ENCODE measurements around the gene KIN.

DNA sequence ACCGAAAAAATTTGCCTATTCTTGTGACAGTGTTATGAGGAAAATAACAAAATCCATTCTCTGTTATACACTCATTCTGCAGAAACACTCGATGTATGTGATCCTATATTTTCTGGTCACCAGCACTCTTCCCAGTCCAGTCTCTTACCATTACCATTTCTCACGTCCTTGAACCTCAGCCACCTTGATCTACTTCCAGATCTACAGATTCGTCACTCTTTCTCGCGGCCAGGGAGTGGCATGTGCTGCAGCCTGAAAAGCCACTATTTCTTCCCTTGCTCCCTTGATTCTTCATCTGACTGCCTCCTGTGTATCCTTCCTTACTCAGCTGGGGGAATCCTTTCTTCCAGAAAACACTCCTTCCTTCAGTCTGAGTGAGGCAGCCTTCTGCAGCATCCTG is 16.4 kb upstream of the KIN start:
- TF ChIP-seq, protein P1, sequence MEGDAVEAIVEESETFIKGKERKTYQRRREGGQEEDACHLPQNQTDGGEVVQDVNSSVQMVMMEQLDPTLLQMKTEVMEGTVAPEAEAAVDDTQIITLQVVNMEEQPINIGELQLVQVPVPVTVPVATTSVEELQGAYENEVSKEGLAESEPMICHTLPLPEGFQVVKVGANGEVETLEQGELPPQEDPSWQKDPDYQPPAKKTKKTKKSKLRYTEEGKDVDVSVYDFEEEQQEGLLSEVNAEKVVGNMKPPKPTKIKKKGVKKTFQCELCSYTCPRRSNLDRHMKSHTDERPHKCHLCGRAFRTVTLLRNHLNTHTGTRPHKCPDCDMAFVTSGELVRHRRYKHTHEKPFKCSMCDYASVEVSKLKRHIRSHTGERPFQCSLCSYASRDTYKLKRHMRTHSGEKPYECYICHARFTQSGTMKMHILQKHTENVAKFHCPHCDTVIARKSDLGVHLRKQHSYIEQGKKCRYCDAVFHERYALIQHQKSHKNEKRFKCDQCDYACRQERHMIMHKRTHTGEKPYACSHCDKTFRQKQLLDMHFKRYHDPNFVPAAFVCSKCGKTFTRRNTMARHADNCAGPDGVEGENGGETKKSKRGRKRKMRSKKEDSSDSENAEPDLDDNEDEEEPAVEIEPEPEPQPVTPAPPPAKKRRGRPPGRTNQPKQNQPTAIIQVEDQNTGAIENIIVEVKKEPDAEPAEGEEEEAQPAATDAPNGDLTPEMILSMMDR (IDR thresholded peaks at IDR 0.05) = no peak
- TF ChIP-seq POLR2AphosphoS5 (IDR thresholded peaks at IDR 0.05) = no peak
- TF ChIP-seq POLR2A (IDR thresholded peaks at IDR 0.05) = no peak

All from gastroesophageal sphincter (tissue), 3 donors.